ENCODE results near the gene POLA2. TPM values are rescaled to one million over a fixed set of nuclear protein-coding genes. Genes with fewer than 3 reads are reported as not detected.

The POLA2 gene
- total and polyA plus RNA-seq, 2 donors (not counting 3 experiments of a cell fraction or from before 2014, with no cell fraction given) = 24.0 to 30.0 TPM

DNA sequence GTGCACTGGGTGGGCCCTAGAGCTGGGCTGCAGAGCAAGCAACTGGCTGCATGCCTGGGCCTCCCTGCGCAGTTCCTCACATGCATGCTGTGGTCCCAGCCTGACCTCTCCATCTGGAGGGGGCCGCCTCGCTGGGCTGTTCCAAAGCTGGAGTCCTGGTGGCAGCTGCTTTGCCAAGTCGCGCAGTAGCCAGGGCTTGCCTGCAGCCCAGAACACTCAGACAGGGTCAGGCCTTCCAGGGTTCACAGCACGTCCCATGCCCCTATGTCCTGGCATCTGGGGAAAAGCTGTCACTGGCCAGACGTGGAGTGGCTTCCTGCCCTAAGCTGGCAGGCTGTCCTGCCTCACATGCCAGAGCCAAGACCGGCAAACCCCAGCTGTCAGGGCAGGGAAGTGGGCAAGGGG is 36.4 kb downstream of the POLA2 start:
- H3K27me3 ChIP-seq (ENCODE audit: control insufficient read depth in 2 of 2, insufficient read depth in 2 of 2, low read length in 2 of 2) = no peaks in the 10 kb centered on the region
- H3K4me3 ChIP-seq (replicated peaks in 1 of 3; ENCODE audit: insufficient read depth in 1 of 3, low read depth in 1 of 3, low read length in 3 of 3) = no peak overlapping the region
- H4K20me1 ChIP-seq (replicated peaks; ENCODE audit: control insufficient read depth, extremely low read depth, insufficient read depth, low read length) = no peaks in the 10 kb centered on the region
- dilution Hi-C loops (cut with MboI; ENCODE audit: extremely low pct_ligation_motif_present, low sequenced_read_pairs) = no loop called here
- H3K79me2 ChIP-seq (ENCODE audit: control insufficient read depth, insufficient read depth, low read length) = no peaks in the 10 kb centered on the region
- TF ChIP-seq FOS (IDR thresholded peaks at IDR 0.05; ENCODE audit: borderline replicate concordance, insufficient read depth, low read length) (no peak), GATA2 (IDR thresholded peaks at IDR 0.05; ENCODE audit: insufficient read depth, insufficient read length, low read depth, low read length) (no peak), EZH2 (IDR thresholded peaks at IDR 0.05; ENCODE audit: borderline replicate concordance, low read depth, low read length, severe bottlenecking) (no peak), POLR2AphosphoS5 (IDR thresholded peaks at IDR 0.05; ENCODE audit: insufficient read depth, low read depth, low read length) (no peak), MYC (IDR thresholded peaks at IDR 0.05; ENCODE audit: low read depth, low read length) (no peak)
- TF ChIP-seq, protein P1, sequence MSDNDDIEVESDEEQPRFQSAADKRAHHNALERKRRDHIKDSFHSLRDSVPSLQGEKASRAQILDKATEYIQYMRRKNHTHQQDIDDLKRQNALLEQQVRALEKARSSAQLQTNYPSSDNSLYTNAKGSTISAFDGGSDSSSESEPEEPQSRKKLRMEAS (IDR thresholded peaks at IDR 0.05; ENCODE audit: insufficient read depth, insufficient read length) = no peak
- H3K9me1 ChIP-seq (replicated peaks; ENCODE audit: control insufficient read depth, extremely low read depth, insufficient read depth, low read length) = no peaks in the 10 kb centered on the region
- no peaks in the 10 kb centered on the region for H3K9me3 ChIP-seq (replicated peaks; ENCODE audit: control insufficient read depth, insufficient read depth, low read length)
- no peak overlapping the region for H2AFZ ChIP-seq (ENCODE audit: low read depth, low read length)
- intact Hi-C loops (cut with micrococcal nuclease) = no loop called here
- no peak overlapping the region for H3K9ac ChIP-seq (replicated peaks; ENCODE audit: extremely low read depth, insufficient read depth, low read length)
- H3K36me3 ChIP-seq (ENCODE audit: control insufficient read depth in 2 of 2, extremely low read depth in 1 of 2, insufficient read depth in 2 of 2, low read length in 2 of 2) = peaks cover 0 to 5% of the 10 kb centered on the region in 2 experiments
- no peak for FAIRE-seq
- DNase-seq (ENCODE audit: low read depth, low spot score) = no peak
- no peaks in the 10 kb centered on the region for H3K4me1 ChIP-seq (ENCODE audit: control insufficient read depth, extremely low read depth, insufficient read depth, low read length)
- BruUV-seq (replicated peaks) = no TSS peak
- POLR2A ChIA-PET = no interaction called here
- no peak overlapping the region for H3K27ac ChIP-seq (ENCODE audit: insufficient read depth, low read depth, low read length)
- H3K4me2 ChIP-seq (ENCODE audit: insufficient read depth, low read length) = no peak overlapping the region
- CTCF ChIA-PET = interaction anchor here (0.9 to 3.3 kb wide), 4 partner anchors 17 to 23 kb away, joined by 3 to 17 read pairs (median 6); no protein-coding TSS in a partner anchor

DNA sequence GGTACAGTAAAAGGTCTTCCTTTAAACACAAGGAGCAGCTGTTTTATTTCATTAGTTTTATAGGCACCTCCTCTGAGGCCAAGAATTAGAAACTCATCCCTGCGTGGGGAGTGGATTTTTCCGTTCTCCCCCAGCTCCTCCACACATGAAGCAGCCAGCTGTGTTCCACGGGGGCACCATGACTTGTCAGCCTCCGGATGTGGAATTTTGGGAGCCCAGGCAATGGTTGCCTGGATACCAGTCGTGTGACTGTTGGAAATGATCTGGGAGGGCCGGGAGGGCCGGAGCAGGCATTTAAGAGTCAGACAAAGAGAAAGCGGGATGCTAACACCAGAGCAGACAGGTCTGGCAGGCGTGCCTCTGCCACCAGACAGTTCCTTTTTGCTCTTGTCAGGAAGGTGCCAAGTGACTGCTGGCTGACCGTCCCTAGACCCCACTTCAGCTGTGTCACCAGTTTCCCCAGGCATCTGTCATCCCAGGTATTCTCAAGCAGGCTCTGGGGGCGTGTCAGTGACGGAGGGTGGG is 37.0 kb downstream of the POLA2 start:
- intact Hi-C loops (cut with micrococcal nuclease) = no loop called here
- ChIA-PET POLR2A (no interaction called here), CTCF (interaction anchor here (0.9 to 3.3 kb wide), 5 partner anchors 9 to 24 kb away, joined by 3 to 17 read pairs (median 3); no protein-coding TSS in a partner anchor)
- Histone ChIP-seq H3K27me3 (ENCODE audit: control insufficient read depth in 2 of 2, insufficient read depth in 2 of 2, low read length in 2 of 2) (no peaks in the 10 kb centered on the region), H3K4me3 (replicated peaks in 1 of 3; ENCODE audit: insufficient read depth in 1 of 3, low read depth in 1 of 3, low read length in 3 of 3) (no peak overlapping the region), H3K4me2 (ENCODE audit: insufficient read depth, low read length) (no peak overlapping the region), H3K27ac (ENCODE audit: insufficient read depth, low read depth, low read length) (no peak overlapping the region), H3K36me3 (ENCODE audit: control insufficient read depth in 2 of 2, extremely low read depth in 1 of 2, insufficient read depth in 2 of 2, low read length in 2 of 2) (peaks cover 0 to 5% of the 10 kb centered on the region in 2 experiments), H3K4me1 (ENCODE audit: control insufficient read depth, extremely low read depth, insufficient read depth, low read length) (no peaks in the 10 kb centered on the region), H2AFZ (ENCODE audit: low read depth, low read length) (no peak overlapping the region), H3K9me1 (replicated peaks; ENCODE audit: control insufficient read depth, extremely low read depth, insufficient read depth, low read length) (no peaks in the 10 kb centered on the region), H3K9me3 (replicated peaks; ENCODE audit: control insufficient read depth, insufficient read depth, low read length) (no peaks in the 10 kb centered on the region), H4K20me1 (replicated peaks; ENCODE audit: control insufficient read depth, extremely low read depth, insufficient read depth, low read length) (no peaks in the 10 kb centered on the region), H3K79me2 (ENCODE audit: control insufficient read depth, insufficient read depth, low read length) (no peaks in the 10 kb centered on the region), H3K9ac (replicated peaks; ENCODE audit: extremely low read depth, insufficient read depth, low read length) (no peak overlapping the region)
- BruUV-seq (replicated peaks) = no TSS peak
- TF ChIP-seq POLR2A (IDR thresholded peaks at IDR 0.05; ENCODE audit: low read depth, low read length) = no peak
- TF ChIP-seq POLR2AphosphoS5 (IDR thresholded peaks at IDR 0.05; ENCODE audit: insufficient read depth, low read depth, low read length) = no peak
- TF ChIP-seq MYC (IDR thresholded peaks at IDR 0.05; ENCODE audit: low read depth, low read length) = no peak
- TF ChIP-seq, protein P2, sequence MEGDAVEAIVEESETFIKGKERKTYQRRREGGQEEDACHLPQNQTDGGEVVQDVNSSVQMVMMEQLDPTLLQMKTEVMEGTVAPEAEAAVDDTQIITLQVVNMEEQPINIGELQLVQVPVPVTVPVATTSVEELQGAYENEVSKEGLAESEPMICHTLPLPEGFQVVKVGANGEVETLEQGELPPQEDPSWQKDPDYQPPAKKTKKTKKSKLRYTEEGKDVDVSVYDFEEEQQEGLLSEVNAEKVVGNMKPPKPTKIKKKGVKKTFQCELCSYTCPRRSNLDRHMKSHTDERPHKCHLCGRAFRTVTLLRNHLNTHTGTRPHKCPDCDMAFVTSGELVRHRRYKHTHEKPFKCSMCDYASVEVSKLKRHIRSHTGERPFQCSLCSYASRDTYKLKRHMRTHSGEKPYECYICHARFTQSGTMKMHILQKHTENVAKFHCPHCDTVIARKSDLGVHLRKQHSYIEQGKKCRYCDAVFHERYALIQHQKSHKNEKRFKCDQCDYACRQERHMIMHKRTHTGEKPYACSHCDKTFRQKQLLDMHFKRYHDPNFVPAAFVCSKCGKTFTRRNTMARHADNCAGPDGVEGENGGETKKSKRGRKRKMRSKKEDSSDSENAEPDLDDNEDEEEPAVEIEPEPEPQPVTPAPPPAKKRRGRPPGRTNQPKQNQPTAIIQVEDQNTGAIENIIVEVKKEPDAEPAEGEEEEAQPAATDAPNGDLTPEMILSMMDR (IDR thresholded peaks at IDR 0.05; ENCODE audit: extremely low read depth in 1 of 2, insufficient read depth in 1 of 2, low read depth in 1 of 2, low read length in 2 of 2) = no peak
- TF ChIP-seq, protein P1 (IDR thresholded peaks at IDR 0.05; ENCODE audit: insufficient read depth, insufficient read length) = no peak
- TF ChIP-seq EZH2 (IDR thresholded peaks at IDR 0.05; ENCODE audit: borderline replicate concordance, low read depth, low read length, severe bottlenecking) = no peak
- TF ChIP-seq JUN (IDR thresholded peaks at IDR 0.05; ENCODE audit: borderline replicate concordance, insufficient read depth, insufficient read length, low read depth) = no peak
- no peak for DNase-seq (ENCODE audit: low read depth, low spot score)
- dilution Hi-C loops (cut with MboI; ENCODE audit: extremely low pct_ligation_motif_present, low sequenced_read_pairs) = no loop called here
- FAIRE-seq = no peak

Measured in endothelial cell of umbilical vein (primary cell).